Heart right ventricle (tissue), 16 donors: ENCODE data around the gene XPR1. TPM values are rescaled to one million over a fixed set of nuclear protein-coding genes. Genes with fewer than 3 reads are reported as not detected.

Experiments
- ATAC-seq, 8 donors: fragments of 200-7000 bp; cut with Tn5 transposase; one replicate each; pipeline ENCODE4 v1.9.1; 2020; ENCODE audit warnings: mild to moderate bottlenecking in 8 of 8, moderate library complexity in 8 of 8, moderate number of reproducible peaks in 1 of 8
- DNase-seq, 2 donors: peaks; one replicate each; pipeline ENCODE4 v3.0.0-alpha.2; 2020
- H3K27ac ChIP-seq, 10 donors: fragments of 200-600 bp; sonication (generic) in 2 of 10; one replicate each; pipeline versions ENCODE4 v1.5.0 to v1.8.0; 2020 to 2022; ENCODE audit warnings: mild to moderate bottlenecking in 3 of 10
- H3K27me3 ChIP-seq, 7 donors: fragments of 200-600 bp; one replicate each; pipeline ENCODE4 v1.8.0; 2021 to 2022; ENCODE audit warnings: mild to moderate bottlenecking in 2 of 7
- H3K36me3 ChIP-seq, 9 donors: fragments of 200-600 bp; sonication (generic) in 1 of 9; one replicate each; pipeline versions ENCODE4 v1.5.0 to v1.8.0; 2020 to 2022; ENCODE audit warnings: mild to moderate bottlenecking in 2 of 9
- H3K4me1 ChIP-seq, 9 donors: fragments of 200-600 bp; sonication (generic) in 1 of 9; one replicate each; pipeline versions ENCODE4 v1.5.0 to v1.8.0; 2020 to 2022; ENCODE audit warnings: mild to moderate bottlenecking in 4 of 9
- H3K4me3 ChIP-seq, 10 donors: fragments of 200-600 bp; sonication (generic) in 2 of 10; one replicate each; pipeline versions ENCODE4 v1.5.0 to v1.8.0; 2020 to 2022; ENCODE audit warnings: mild to moderate bottlenecking in 7 of 10, moderate library complexity in 2 of 10
- H3K9me3 ChIP-seq, 11 donors: fragments of 200-600 bp in 10 of 11; sonication (generic) in 2 of 11; one replicate each; pipeline versions ENCODE4 v1.5.0 to v1.8.0; 2013 to 2022; ENCODE audit warnings: mild to moderate bottlenecking in 2 of 11, control low read depth in 1 of 11, moderate library complexity in 1 of 11
- CTCF ChIP-seq, 9 donors: fragments of 200-600 bp; sonication (generic) in 2 of 9; IDR thresholded peaks; one replicate each; pipeline versions ENCODE4 v1.5.0 to v1.8.0; 2021 to 2022; ENCODE audit warnings: antibody characterized with exemption in 9 of 9, mild to moderate bottlenecking in 5 of 9, moderate library complexity in 1 of 9
- WGBS, 2 donors: extraction: QIAGEN DNeasy Blood & Tissue Kit; methylation state at CpG; one replicate each; pipeline ENCODE4 v1.1.7; 2013; ENCODE audit warnings: inconsistent platforms in 1 of 2; 5-methylcytosine and 5-hydroxymethylcytosine counted together
- intact Hi-C, 10 donors: fragments of 100-400 bp; cut with DNase I; formaldehyde crosslinking; loops; one replicate each; pipeline versions ENCODE4 v1.11.1 to v1.14.2; 2022
- polyA plus RNA-seq, 2 donors: library from polyadenylated mRNA; stranded (reverse); fragments of 200-250 nt; gene quantifications; one replicate each; pipeline ENCODE4 v1.2.3, GENCODE V29; 2013
- total RNA-seq, 10 donors: library from RNA; stranded (reverse); fragmentation: NEBNext Ultra II Directional in 3 of 10; extraction: Animal tissue kit (Norgen Biotek cat#: 25700) in 3 of 10; gene quantifications; one replicate each; pipeline versions ENCODE4 v1.2.1 to v1.2.4, GENCODE V29; 2021 to 2023
- donor health status: Arrhythmogenic right ventricular cardiomyopathy.
- donor health status: ischemic (EF 13 %, LVEDD 7.1; RV severe dilation, severe dysfunction).
- donor health status: healthy with polysubstance abuse.
- donor health status: DM: no; HTN: yes; CAD: no.
- donor health status: DM: no; HTN: no; CAD: no.
- donor health status: ischemic (EF 25% LVEDD 6.9; RV normal size, moderate dysfunction).
- donor health status: ischemic (EF 25% LVEDD 5.7; RV mildly dilated, moderate dysfunction).
- donor health status: healthy.
- donor health status: DM: yes; HTN: yes; CAD: no.
- donor health status: Ischemic cardiomyopathy.
- donor health status: ischemic (EF 35%, LVEDD 5.7; RV mildly dilated, moderate dysfunction).
- donor health status: nonischemic (EF 11% LVEDD 7.7; RV severe dilation, severe dysfunction).
- donor health status: DM: yes; HTN: yes; CAD: no.
- donor health status: PGD.
- donor health status: ischemic (EF 29% LVEDD 5.4; RV normal size, mild dysfunction).
- donor health status: nonischemic (EF 23%, LVEDD 6.1; RV moderate dilation, normal function).

Gene XPR1
- total and polyA plus RNA-seq, 12 donors: 18.3 to 142 (median 70.0) TPM

- Histone ChIP-seq H3K27me3 (peaks cover 0 to 30% (median 0%) of the 10 kb centered on the region in 7 donors), H3K27ac (no peak overlapping the region), H3K36me3 (no peaks in the 10 kb centered on the region), H3K4me3 (no peak overlapping the region), H3K9me3 (no peaks in the 10 kb centered on the region), H3K4me1 (peaks cover 0 to 18% (median 11%) of the 10 kb centered on the region in 9 donors)
- TF ChIP-seq CTCF (IDR thresholded peaks at IDR 0.05): no peak
- WGBS, 2 donors: 93 to 94% methylated on average over 15 of the region's 15 CpGs
- DNase-seq (no peak), ATAC-seq (no peak)
- intact Hi-C loops: no loop called here
Measured at GRCh38 chr1:180908074-180908765, 276.4 kb downstream of the XPR1 start.

GRCh38 chr1:180909005-180909414 lies 277.2 kb downstream of the XPR1 start:
- Histone ChIP-seq H3K4me1 (peaks cover 5 to 25% (median 17%) of the 10 kb centered on the region in 9 donors), H3K27me3 (peaks cover 0 to 38% (median 0%) of the 10 kb centered on the region in 7 donors), H3K9me3 (no peaks in the 10 kb centered on the region), H3K36me3 (no peaks in the 10 kb centered on the region), H3K27ac (no peak overlapping the region), H3K4me3 (no peak overlapping the region)
- DNase-seq (no peak), ATAC-seq (no peak)
- TF ChIP-seq CTCF (IDR thresholded peaks at IDR 0.05): no peak
- 88 to 92% methylated on average over 3 of the region's 3 CpGs for WGBS, 2 donors
- intact Hi-C loops: no loop called here

- Histone ChIP-seq H3K4me3 (no peak overlapping the region), H3K4me1 (peaks cover 5 to 29% (median 17%) of the 10 kb centered on the region in 9 donors), H3K9me3 (no peaks in the 10 kb centered on the region), H3K27ac (no peak overlapping the region), H3K36me3 (no peaks in the 10 kb centered on the region), H3K27me3 (peaks cover 0 to 43% (median 0%) of the 10 kb centered on the region in 7 donors)
- no peak for TF ChIP-seq CTCF (IDR thresholded peaks at IDR 0.05)
- no peak for DNase-seq
- 81 to 83% methylated on average over 5 of the region's 5 CpGs for whole genome bisulfite sequencing, 2 donors
- ATAC-seq: no peak
- intact Hi-C loops: no loop called here
Measured at GRCh38 chr1:180909462-180909976, 277.7 kb downstream of the XPR1 start.

GRCh38 chr1:180911640-180912191 lies 279.9 kb downstream of the XPR1 start:
- Histone ChIP-seq H3K4me1 (peaks cover 5 to 29% (median 17%) of the 10 kb centered on the region in 9 donors), H3K4me3 (peak overlapping the region; percentile 41 to 89 (median 66)), H3K9me3 (no peaks in the 10 kb centered on the region), H3K36me3 (peaks cover 0 to 5% (median 0%) of the 10 kb centered on the region in 9 donors), H3K27me3 (peaks cover 0 to 45% (median 0%) of the 10 kb centered on the region in 7 donors), H3K27ac (peak overlapping the region; percentile 76 to 96 (median 88))
- intact Hi-C loops: no loop called here
- TF ChIP-seq CTCF (IDR thresholded peaks at IDR 0.05): no peak
- 23 to 29% methylated on average over 17 of the region's 17 CpGs for WGBS, 2 donors
- peak in 7 of 8 donors; percentile 18 to 51 (median 34) for ATAC-seq
- no peak for DNase-seq
